ENCODE data around the gene KIAA1328. TPM values are rescaled to one million over a fixed set of nuclear protein-coding genes. Genes with fewer than 3 reads are reported as not detected.

The KIAA1328 gene
- total RNA-seq, 4 donors from 2014 or later: 6.0 to 23.5 (median 11.1) TPM

- ATAC-seq (ENCODE audit: low FRiP score) (no peak), DNase-seq (ENCODE audit: low spot score) (no peak)
- TF ChIP-seq CTCF (IDR thresholded peaks at IDR 0.05): no peak
Measured at GRCh38 chr18:37084912-37085311, 256.0 kb downstream of the KIAA1328 start.

GRCh38 chr18:37085362-37085761 is 256.4 kb downstream of the KIAA1328 start:
- no peak for DNase-seq (ENCODE audit: low spot score)
- no peak for ATAC-seq (ENCODE audit: low FRiP score)
- TF ChIP-seq CTCF (IDR thresholded peaks at IDR 0.05): no peak

DNA sequence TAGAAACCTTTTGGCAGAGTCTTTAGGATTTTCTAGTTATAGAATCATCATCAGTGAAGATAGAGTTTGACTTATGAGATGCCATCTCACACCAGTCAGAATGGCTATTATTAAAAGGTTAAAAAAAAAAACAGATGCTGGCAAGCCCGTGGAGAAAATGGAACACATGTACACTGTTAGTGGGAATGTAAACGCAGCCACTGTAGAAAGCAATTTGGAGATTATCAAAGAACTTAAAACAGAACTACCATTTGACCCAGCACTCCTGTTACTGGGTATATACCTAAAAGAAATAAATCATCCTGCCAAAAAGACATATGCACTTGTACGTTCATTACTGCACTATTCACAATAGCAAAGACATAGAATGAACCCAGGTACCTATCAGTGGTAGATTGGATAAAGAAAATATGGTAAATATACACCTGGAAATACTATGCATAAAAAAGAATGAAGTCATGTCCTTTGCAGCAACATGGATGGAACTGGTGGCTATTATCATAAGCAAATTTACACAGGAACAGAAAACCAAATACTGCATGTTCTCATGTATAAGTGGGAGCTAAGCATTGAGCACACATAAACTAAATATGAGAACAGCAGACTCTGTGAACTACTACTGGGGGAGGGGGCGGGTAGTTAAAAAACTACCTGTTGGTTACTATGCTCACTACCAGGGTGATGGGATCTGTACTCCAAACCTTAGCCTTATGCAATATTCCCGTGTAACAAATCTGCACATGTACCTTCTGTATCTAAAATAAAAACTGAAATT is 279.0 kb downstream of the KIAA1328 start:
- DNase-seq (ENCODE audit: low spot score) (no peak), ATAC-seq (ENCODE audit: low FRiP score) (no peak)
- no peak for TF ChIP-seq CTCF (IDR thresholded peaks at IDR 0.05)

GRCh38 chr18:37122877-37123276 is 293.9 kb downstream of the KIAA1328 start:
- ATAC-seq (ENCODE audit: low FRiP score) (no peak), DNase-seq (ENCODE audit: low spot score) (no peak)
- TF ChIP-seq CTCF (IDR thresholded peaks at IDR 0.05): no peak

DNA sequence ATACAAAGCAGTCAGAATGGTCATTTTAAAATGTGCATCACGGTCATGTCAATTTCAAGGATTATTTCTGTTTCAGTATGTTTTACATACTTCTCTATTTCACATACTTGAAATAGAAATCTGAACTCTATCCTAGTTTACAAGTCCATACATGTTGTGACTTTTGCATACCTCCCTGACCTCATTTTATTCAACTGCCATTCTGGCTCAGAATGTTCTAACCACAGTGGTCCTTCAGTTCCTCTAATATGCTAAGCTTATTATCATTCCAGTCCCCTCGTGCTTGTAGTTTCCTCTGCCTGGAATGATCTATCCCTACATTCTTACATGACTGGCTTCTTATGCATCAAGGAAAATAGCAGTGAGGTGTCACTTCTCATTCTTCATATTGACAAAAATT is 295.6 kb downstream of the KIAA1328 start:
- TF ChIP-seq CTCF (IDR thresholded peaks at IDR 0.05): no peak
- DNase-seq (ENCODE audit: low spot score) (no peak), ATAC-seq (ENCODE audit: low FRiP score) (no peak)

- DNase-seq (ENCODE audit: low spot score) (no peak), ATAC-seq (ENCODE audit: low FRiP score) (no peak)
- TF ChIP-seq CTCF (IDR thresholded peaks at IDR 0.05): no peak
Measured at GRCh38 chr18:37135177-37135576, 306.2 kb downstream of the KIAA1328 start.

DNA sequence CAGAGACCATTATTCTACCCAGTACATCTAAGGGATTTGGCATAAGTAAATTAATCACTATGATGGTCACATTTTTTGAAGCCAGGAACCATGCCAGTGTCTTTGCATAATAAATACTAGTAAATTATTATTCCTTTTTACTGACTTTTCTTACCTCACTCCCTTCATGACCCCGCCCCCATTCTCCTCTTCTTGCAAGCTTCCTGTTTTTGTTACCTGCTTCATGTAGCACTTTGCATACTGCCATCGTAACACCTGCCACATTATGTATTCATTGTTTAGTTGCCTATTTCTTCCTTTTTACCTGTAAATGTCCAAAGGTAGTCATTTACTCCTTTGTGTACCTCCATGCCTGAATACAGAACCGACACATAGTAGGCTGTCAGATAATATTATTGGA is 309.5 kb downstream of the KIAA1328 start:
- no peak for TF ChIP-seq CTCF (IDR thresholded peaks at IDR 0.05)
- ATAC-seq (ENCODE audit: low FRiP score): no peak
- DNase-seq (ENCODE audit: low spot score): no peak

All from omental fat pad (tissue), 4 donors.